ENCODE results near the gene PHAX. TPM values are rescaled to one million over a fixed set of nuclear protein-coding genes. Genes with fewer than 3 reads are reported as not detected.
A peak's percentile ranks its signal among the peaks of the same experiment; 100 is the strongest.

Gene PHAX
- total RNA-seq, 4 donors from 2014 or later: 37.8 to 49.0 (median 42.9) TPM

GRCh38 chr5:126603402-126603991 is 2.8 kb downstream of the PHAX start:
- TF ChIP-seq, protein P1, sequence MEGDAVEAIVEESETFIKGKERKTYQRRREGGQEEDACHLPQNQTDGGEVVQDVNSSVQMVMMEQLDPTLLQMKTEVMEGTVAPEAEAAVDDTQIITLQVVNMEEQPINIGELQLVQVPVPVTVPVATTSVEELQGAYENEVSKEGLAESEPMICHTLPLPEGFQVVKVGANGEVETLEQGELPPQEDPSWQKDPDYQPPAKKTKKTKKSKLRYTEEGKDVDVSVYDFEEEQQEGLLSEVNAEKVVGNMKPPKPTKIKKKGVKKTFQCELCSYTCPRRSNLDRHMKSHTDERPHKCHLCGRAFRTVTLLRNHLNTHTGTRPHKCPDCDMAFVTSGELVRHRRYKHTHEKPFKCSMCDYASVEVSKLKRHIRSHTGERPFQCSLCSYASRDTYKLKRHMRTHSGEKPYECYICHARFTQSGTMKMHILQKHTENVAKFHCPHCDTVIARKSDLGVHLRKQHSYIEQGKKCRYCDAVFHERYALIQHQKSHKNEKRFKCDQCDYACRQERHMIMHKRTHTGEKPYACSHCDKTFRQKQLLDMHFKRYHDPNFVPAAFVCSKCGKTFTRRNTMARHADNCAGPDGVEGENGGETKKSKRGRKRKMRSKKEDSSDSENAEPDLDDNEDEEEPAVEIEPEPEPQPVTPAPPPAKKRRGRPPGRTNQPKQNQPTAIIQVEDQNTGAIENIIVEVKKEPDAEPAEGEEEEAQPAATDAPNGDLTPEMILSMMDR (IDR thresholded peaks at IDR 0.05): no peak
- TF ChIP-seq EP300 (IDR thresholded peaks at IDR 0.05) (no peak), POLR2A (IDR thresholded peaks at IDR 0.05; ENCODE audit: low read depth) (no peak), POLR2AphosphoS5 (IDR thresholded peaks at IDR 0.05) (no peak)
- intact Hi-C loops (cut with DNase I): no loop called here
- Histone ChIP-seq H3K4me3 (no peak overlapping the region), H3K27me3 (no peaks in the 10 kb centered on the region), H3K4me1 (peaks cover 39 to 72% (median 57%) of the 10 kb centered on the region in 4 donors), H3K9me3 (no peaks in the 10 kb centered on the region), H3K36me3 (peaks cover 22 to 42% (median 33%) of the 10 kb centered on the region in 4 donors), H3K27ac (replicated peaks in 1 of 4) (no peak overlapping the region)
- no peak for DNase-seq (ENCODE audit: extremely low spot score)
- WGBS: 73% methylated on average over 6 of the region's 6 CpGs

- H3K27ac ChIP-seq (replicated peaks in 1 of 4): no peak overlapping the region
- H3K9me3 ChIP-seq: no peaks in the 10 kb centered on the region
- no peaks in the 10 kb centered on the region for H3K27me3 ChIP-seq
- H3K36me3 ChIP-seq: peaks cover 42 to 62% (median 54%) of the 10 kb centered on the region in 4 donors
- 85% methylated on average over 5 of the region's 5 CpGs for WGBS
- intact Hi-C loops (cut with DNase I): no loop called here
- peak overlapping the region in 1 of 4 donors; percentile 0 for H3K4me3 ChIP-seq
- peaks cover 39 to 68% (median 55%) of the 10 kb centered on the region in 4 donors for H3K4me1 ChIP-seq
- DNase-seq (ENCODE audit: extremely low spot score): no peak
- TF ChIP-seq POLR2A (IDR thresholded peaks at IDR 0.05; ENCODE audit: low read depth): no peak
- no peak for TF ChIP-seq EP300 (IDR thresholded peaks at IDR 0.05)
- TF ChIP-seq, protein P1 (IDR thresholded peaks at IDR 0.05): no peak
- TF ChIP-seq POLR2AphosphoS5 (IDR thresholded peaks at IDR 0.05): no peak
Observed at GRCh38 chr5:126605525-126605924, 4.8 kb downstream of the PHAX start.

DNA sequence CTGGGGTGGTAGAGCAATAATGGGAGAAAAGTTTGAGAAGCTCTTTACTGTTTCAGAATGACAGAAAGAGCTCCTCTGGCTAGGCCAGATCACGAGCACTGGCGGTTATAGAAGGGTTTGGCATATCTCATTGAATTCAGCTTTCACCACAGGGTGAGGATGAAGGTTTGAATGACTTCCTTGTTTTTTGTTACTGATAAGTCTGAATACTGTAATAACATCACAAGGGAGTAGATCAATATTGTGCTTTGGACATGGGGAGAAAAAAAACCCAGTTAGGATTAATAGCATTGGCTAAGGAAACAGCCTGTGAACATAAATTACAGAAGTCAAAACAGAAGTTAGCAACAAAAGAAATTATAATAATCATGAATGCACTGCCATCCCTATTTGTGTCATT is 9.4 kb downstream of the PHAX start:
- H3K4me3 ChIP-seq: no peak overlapping the region
- H3K36me3 ChIP-seq: peaks cover 34 to 82% (median 67%) of the 10 kb centered on the region in 4 donors
- peaks cover 15 to 29% (median 23%) of the 10 kb centered on the region in 4 donors for H3K4me1 ChIP-seq
- no peak overlapping the region for H3K27ac ChIP-seq (replicated peaks in 1 of 4)
- DNase-seq (ENCODE audit: extremely low spot score): no peak
- intact Hi-C loops (cut with DNase I): no loop called here
- 93% methylated on average over 2 of the region's 2 CpGs for WGBS
- H3K27me3 ChIP-seq: no peaks in the 10 kb centered on the region
- TF ChIP-seq POLR2A (IDR thresholded peaks at IDR 0.05; ENCODE audit: low read depth) (no peak), EP300 (IDR thresholded peaks at IDR 0.05) (no peak), POLR2AphosphoS5 (IDR thresholded peaks at IDR 0.05) (no peak)
- TF ChIP-seq, protein P1 (IDR thresholded peaks at IDR 0.05): no peak
- no peaks in the 10 kb centered on the region for H3K9me3 ChIP-seq

- Histone ChIP-seq H3K4me1 (peaks cover 11 to 24% (median 19%) of the 10 kb centered on the region in 4 donors), H3K27me3 (no peaks in the 10 kb centered on the region), H3K36me3 (peaks cover 34 to 78% (median 63%) of the 10 kb centered on the region in 4 donors), H3K4me3 (no peak overlapping the region), H3K27ac (replicated peaks in 1 of 4) (no peak overlapping the region), H3K9me3 (no peaks in the 10 kb centered on the region)
- TF ChIP-seq, protein P1 (IDR thresholded peaks at IDR 0.05): no peak
- TF ChIP-seq POLR2AphosphoS5 (IDR thresholded peaks at IDR 0.05) (no peak), EP300 (IDR thresholded peaks at IDR 0.05) (no peak), POLR2A (IDR thresholded peaks at IDR 0.05; ENCODE audit: low read depth) (no peak)
- DNase-seq (ENCODE audit: extremely low spot score): no peak
- intact Hi-C loops (cut with DNase I): no loop called here
- WGBS: 97% methylated on average over 6 of the region's 6 CpGs
Observed at GRCh38 chr5:126610616-126611015, 9.9 kb downstream of the PHAX start.
